H1 (cell line): ENCODE results near the gene SERPINH1.

Experiments used
- CTCF ChIP-seq, 3 experiments: IDR thresholded peaks; 1 replicate in 2 of 3; 2 replicates in 1 of 3; pipeline versions ENCODE4 v1.5.1 to v1.6.1; 2011; ENCODE audit warnings: low read length in 3 of 3, mild to moderate bottlenecking in 3 of 3, inconsistent platforms in 2 of 3, low read depth in 1 of 3, moderate library complexity in 1 of 3; ENCODE audit not compliant: insufficient read depth in 1 of 3; ENCODE audit errors: control extremely low read depth in 1 of 3
- EP300 ChIP-seq, 2 experiments: IDR thresholded peaks; 1 replicate in 1 of 2; 2 replicates in 1 of 2; pipeline ENCODE4 v1.6.1; 2011 to 2012; ENCODE audit warnings: low read depth in 2 of 2, low read length in 2 of 2, mild to moderate bottlenecking in 2 of 2, borderline replicate concordance in 1 of 2, inconsistent platforms in 1 of 2, moderate library complexity in 1 of 2
- GABPA ChIP-seq: IDR thresholded peaks from 2 replicates; pipeline ENCODE4 v1.6.1; 2011; ENCODE audit warnings: mild to moderate bottlenecking, low read length, moderate library complexity, borderline replicate concordance; ENCODE audit not compliant: insufficient read depth
- POLR2A ChIP-seq, 2 experiments: IDR thresholded peaks; 1 replicate in 1 of 2; 2 replicates in 1 of 2; pipeline ENCODE4 v1.6.1; 2011; ENCODE audit warnings: low read depth in 2 of 2, low read length in 2 of 2, mild to moderate bottlenecking in 2 of 2; ENCODE audit errors: control extremely low read depth in 1 of 2
- POLR2AphosphoS5 ChIP-seq: IDR thresholded peaks from 2 replicates; pipeline ENCODE4 v1.6.1; 2011; ENCODE audit warnings: low read depth, low read length
- SIN3A ChIP-seq, 2 experiments: IDR thresholded peaks in 1 of 2; conservative IDR thresholded peaks in 1 of 2; 2 replicates each; pipeline ENCODE4 v1.6.1; 2011 to 2012; ENCODE audit warnings: low read length in 2 of 2, improper control_type of control experiment in 1 of 2, low read depth in 1 of 2, mild to moderate bottlenecking in 1 of 2
- YY1 ChIP-seq: IDR thresholded peaks from 2 replicates; pipeline ENCODE4 v1.6.1; 2011; ENCODE audit warnings: low read depth, mild to moderate bottlenecking, low read length
- ZNF274 ChIP-seq: IDR thresholded peaks from 2 replicates; pipeline ENCODE4 v1.7.0; 2012; ENCODE audit warnings: low read length, borderline replicate concordance; ENCODE audit errors: extremely low read depth

GRCh38 chr11:75589933-75590332 is 27.9 kb downstream of the SERPINH1 start:
- no peak for TF ChIP-seq GABPA
- no peak for TF ChIP-seq POLR2A (IDR thresholded peaks at IDR 0.05; ENCODE audit: control extremely low read depth in 1 of 2, low read depth in 2 of 2, low read length in 2 of 2)
- TF ChIP-seq CTCF (IDR thresholded peaks at IDR 0.05; ENCODE audit: control extremely low read depth in 1 of 3, insufficient read depth in 1 of 3, low read depth in 1 of 3, low read length in 3 of 3) = no peak
- no peak for TF ChIP-seq EP300 (IDR thresholded peaks at IDR 0.05; ENCODE audit: borderline replicate concordance in 1 of 2, low read depth in 2 of 2, low read length in 2 of 2)
- TF ChIP-seq ZNF274 = no peak
- no peak for TF ChIP-seq POLR2AphosphoS5
- TF ChIP-seq YY1 = no peak
- no peak for TF ChIP-seq SIN3A (conservative IDR thresholded peaks at IDR 0.05 in 1 of 2, IDR thresholded peaks at IDR 0.05 in 1 of 2; ENCODE audit: low read depth in 1 of 2, low read length in 2 of 2)
